H1 (cell line): ENCODE data around the gene CDH22. TPM values are rescaled to one million over a fixed set of nuclear protein-coding genes. Genes with fewer than 3 reads are reported as not detected.

ENCODE experiments used
- BACH1 ChIP-seq: IDR thresholded peaks from 2 replicates; pipeline ENCODE4 v1.6.1; 2012; ENCODE audit warnings: low read length, improper control_type of control experiment
- CHD2 ChIP-seq: IDR thresholded peaks from 2 replicates; pipeline ENCODE4 v1.6.1; 2012; ENCODE audit warnings: low read length, improper control_type of control experiment
- KDM1A ChIP-seq: fragments of 200-600, 300-600 bp; sonication (generic); IDR thresholded peaks from 2 replicates; pipeline ENCODE4 v1.7.1; 2016; ENCODE audit warnings: mild to moderate bottlenecking, low read length, borderline replicate concordance
- KDM4A ChIP-seq: IDR thresholded peaks from one replicate; pipeline ENCODE4 v1.7.1; 2012; ENCODE audit warnings: low read depth, mild to moderate bottlenecking, moderate library complexity, low read length, inconsistent platforms; ENCODE audit not compliant: severe bottlenecking
- POU5F1 ChIP-seq: IDR thresholded peaks from 2 replicates; pipeline ENCODE4 v1.6.1; 2011; ENCODE audit warnings: low read depth, mild to moderate bottlenecking, low read length, moderate library complexity
- RNF2 ChIP-seq: fragments of 200-900, 300-1000 bp; sonication (generic); IDR thresholded peaks from 2 replicates; pipeline ENCODE4 v1.7.1; 2016; ENCODE audit warnings: borderline replicate concordance, low read depth, mild to moderate bottlenecking, antibody characterized with exemption, low read length; ENCODE audit not compliant: poor library complexity, severe bottlenecking; ENCODE audit errors: missing control alignments
- SAP30 ChIP-seq: fragments of 300-600 bp; sonication (generic); IDR thresholded peaks from 2 replicates; pipeline ENCODE4 v1.7.1; 2012; ENCODE audit warnings: low read length, moderate library complexity, mild to moderate bottlenecking, inconsistent platforms; ENCODE audit not compliant: insufficient read depth, insufficient replicate concordance
- SUZ12 ChIP-seq: fragments of 200-600 bp; sonication (generic); IDR thresholded peaks from 2 replicates; pipeline ENCODE4 v1.6.1; 2012; ENCODE audit warnings: mild to moderate bottlenecking, inconsistent platforms, low read length, moderate library complexity, mixed read lengths
- TBP ChIP-seq: IDR thresholded peaks from 2 replicates; pipeline ENCODE4 v1.6.1; 2011; ENCODE audit warnings: low read depth, low read length, improper control_type of control experiment
- polyA plus RNA-seq, 7 experiments: library from polyadenylated mRNA; depleted of rRNA in 3 of 7; stranded (reverse) in 5 of 7; unstranded in 2 of 7; fragments of >200 nt in 5 of 7; fragments of 200-250 nt in 2 of 7; gene quantifications; 1 replicate in 5 of 7; 2 replicates in 1 of 7; 4 replicates in 1 of 7; pipeline versions ENCODE4 v1.2.1 to v1.2.3, GENCODE V29; 2011 to 2013; ENCODE audit warnings: missing spikeins in 2 of 7, mixed read lengths in 2 of 7
- total RNA-seq: library from RNA; stranded (reverse); fragmentation: NEBNext Ultra II Directional; extraction: Animal tissue kit (Norgen Biotek cat#: 25700); gene quantifications from 2 replicates; pipeline ENCODE4 v1.2.1, GENCODE V29; 2021
- TF ChIP-seq, protein P1 (sequence below): fragments of 300-600 bp; sonication (generic); IDR thresholded peaks from 2 replicates; pipeline ENCODE4 v1.7.1; 2012; ENCODE audit warnings: low read length, moderate library complexity, mild to moderate bottlenecking, inconsistent platforms; ENCODE audit not compliant: insufficient replicate concordance
- TF ChIP-seq, protein P2 (sequence below): IDR thresholded peaks from 2 replicates; pipeline ENCODE4 v1.6.1; 2012; ENCODE audit warnings: inconsistent platforms

Gene CDH22
- total and polyA plus RNA-seq, 2 of the 8 experiments (the other 6 are each of a cell fraction or from before 2014, with no cell fraction given): 0.35 to 0.39 TPM

DNA sequence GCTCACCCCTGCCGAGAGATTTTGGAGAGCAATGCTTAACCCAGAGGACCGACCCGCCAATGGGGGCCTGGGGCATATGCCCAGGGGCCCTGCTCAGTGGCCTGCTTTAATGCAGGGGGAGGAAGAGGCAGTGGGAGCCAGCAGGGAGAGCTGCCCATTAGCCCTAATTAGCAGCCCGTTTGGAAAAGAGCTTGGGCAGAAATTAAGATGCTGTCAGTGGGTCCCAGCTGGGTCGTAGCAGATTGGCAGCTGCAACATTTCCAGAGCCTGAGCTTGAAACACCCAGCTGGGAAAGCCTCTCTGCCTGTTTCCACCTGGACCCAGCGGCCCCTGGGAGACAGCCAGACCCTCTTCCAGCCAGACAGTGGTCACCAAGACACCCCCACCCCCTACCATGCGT is 150.7 kb downstream of the CDH22 start (continued):
- TF ChIP-seq, protein P1, sequence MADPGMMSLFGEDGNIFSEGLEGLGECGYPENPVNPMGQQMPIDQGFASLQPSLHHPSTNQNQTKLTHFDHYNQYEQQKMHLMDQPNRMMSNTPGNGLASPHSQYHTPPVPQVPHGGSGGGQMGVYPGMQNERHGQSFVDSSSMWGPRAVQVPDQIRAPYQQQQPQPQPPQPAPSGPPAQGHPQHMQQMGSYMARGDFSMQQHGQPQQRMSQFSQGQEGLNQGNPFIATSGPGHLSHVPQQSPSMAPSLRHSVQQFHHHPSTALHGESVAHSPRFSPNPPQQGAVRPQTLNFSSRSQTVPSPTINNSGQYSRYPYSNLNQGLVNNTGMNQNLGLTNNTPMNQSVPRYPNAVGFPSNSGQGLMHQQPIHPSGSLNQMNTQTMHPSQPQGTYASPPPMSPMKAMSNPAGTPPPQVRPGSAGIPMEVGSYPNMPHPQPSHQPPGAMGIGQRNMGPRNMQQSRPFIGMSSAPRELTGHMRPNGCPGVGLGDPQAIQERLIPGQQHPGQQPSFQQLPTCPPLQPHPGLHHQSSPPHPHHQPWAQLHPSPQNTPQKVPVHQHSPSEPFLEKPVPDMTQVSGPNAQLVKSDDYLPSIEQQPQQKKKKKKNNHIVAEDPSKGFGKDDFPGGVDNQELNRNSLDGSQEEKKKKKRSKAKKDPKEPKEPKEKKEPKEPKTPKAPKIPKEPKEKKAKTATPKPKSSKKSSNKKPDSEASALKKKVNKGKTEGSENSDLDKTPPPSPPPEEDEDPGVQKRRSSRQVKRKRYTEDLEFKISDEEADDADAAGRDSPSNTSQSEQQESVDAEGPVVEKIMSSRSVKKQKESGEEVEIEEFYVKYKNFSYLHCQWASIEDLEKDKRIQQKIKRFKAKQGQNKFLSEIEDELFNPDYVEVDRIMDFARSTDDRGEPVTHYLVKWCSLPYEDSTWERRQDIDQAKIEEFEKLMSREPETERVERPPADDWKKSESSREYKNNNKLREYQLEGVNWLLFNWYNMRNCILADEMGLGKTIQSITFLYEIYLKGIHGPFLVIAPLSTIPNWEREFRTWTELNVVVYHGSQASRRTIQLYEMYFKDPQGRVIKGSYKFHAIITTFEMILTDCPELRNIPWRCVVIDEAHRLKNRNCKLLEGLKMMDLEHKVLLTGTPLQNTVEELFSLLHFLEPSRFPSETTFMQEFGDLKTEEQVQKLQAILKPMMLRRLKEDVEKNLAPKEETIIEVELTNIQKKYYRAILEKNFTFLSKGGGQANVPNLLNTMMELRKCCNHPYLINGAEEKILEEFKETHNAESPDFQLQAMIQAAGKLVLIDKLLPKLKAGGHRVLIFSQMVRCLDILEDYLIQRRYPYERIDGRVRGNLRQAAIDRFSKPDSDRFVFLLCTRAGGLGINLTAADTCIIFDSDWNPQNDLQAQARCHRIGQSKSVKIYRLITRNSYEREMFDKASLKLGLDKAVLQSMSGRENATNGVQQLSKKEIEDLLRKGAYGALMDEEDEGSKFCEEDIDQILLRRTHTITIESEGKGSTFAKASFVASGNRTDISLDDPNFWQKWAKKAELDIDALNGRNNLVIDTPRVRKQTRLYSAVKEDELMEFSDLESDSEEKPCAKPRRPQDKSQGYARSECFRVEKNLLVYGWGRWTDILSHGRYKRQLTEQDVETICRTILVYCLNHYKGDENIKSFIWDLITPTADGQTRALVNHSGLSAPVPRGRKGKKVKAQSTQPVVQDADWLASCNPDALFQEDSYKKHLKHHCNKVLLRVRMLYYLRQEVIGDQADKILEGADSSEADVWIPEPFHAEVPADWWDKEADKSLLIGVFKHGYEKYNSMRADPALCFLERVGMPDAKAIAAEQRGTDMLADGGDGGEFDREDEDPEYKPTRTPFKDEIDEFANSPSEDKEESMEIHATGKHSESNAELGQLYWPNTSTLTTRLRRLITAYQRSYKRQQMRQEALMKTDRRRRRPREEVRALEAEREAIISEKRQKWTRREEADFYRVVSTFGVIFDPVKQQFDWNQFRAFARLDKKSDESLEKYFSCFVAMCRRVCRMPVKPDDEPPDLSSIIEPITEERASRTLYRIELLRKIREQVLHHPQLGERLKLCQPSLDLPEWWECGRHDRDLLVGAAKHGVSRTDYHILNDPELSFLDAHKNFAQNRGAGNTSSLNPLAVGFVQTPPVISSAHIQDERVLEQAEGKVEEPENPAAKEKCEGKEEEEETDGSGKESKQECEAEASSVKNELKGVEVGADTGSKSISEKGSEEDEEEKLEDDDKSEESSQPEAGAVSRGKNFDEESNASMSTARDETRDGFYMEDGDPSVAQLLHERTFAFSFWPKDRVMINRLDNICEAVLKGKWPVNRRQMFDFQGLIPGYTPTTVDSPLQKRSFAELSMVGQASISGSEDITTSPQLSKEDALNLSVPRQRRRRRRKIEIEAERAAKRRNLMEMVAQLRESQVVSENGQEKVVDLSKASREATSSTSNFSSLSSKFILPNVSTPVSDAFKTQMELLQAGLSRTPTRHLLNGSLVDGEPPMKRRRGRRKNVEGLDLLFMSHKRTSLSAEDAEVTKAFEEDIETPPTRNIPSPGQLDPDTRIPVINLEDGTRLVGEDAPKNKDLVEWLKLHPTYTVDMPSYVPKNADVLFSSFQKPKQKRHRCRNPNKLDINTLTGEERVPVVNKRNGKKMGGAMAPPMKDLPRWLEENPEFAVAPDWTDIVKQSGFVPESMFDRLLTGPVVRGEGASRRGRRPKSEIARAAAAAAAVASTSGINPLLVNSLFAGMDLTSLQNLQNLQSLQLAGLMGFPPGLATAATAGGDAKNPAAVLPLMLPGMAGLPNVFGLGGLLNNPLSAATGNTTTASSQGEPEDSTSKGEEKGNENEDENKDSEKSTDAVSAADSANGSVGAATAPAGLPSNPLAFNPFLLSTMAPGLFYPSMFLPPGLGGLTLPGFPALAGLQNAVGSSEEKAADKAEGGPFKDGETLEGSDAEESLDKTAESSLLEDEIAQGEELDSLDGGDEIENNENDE: no peak
- TF ChIP-seq KDM1A (no peak), BACH1 (no peak), KDM4A (no peak), SAP30 (no peak), SUZ12 (no peak), CHD2 (no peak), POU5F1 (no peak), TBP (no peak), RNF2 (no peak)
- TF ChIP-seq, protein P2, sequence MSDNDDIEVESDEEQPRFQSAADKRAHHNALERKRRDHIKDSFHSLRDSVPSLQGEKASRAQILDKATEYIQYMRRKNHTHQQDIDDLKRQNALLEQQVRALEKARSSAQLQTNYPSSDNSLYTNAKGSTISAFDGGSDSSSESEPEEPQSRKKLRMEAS: no peak
